GM23338 (cell line): ENCODE results near the gene EXOSC1. TPM values are rescaled to one million over a fixed set of nuclear protein-coding genes. Genes with fewer than 3 reads are reported as not detected.

Experiments
- ATAC-seq: fragments of 200-7000 bp; cut with Tn5 transposase; 3 replicates; pipeline ENCODE4 v1.9.1; 2020
- DNase-seq: peaks from one replicate; pipeline ENCODE4 v3.0.0-alpha.2; 2015; ENCODE audit warnings: low spot score
- H2AFZ ChIP-seq: fragments of 200-600 bp; sonication (generic); 2 replicates; pipeline ENCODE4 v1.8.0; 2016; ENCODE audit warnings: antibody characterized with exemption, mild to moderate bottlenecking, moderate library complexity
- H3F3A ChIP-seq: fragments of 200-600 bp; sonication (generic); replicated peaks from 2 replicates; pipeline ENCODE4 v1.8.0; 2017; ENCODE audit warnings: antibody characterized with exemption, mixed run types, low read depth
- H3K27ac ChIP-seq: fragments of 200-600 bp; sonication (generic); 2 replicates; pipeline ENCODE4 v1.6.1; 2016; ENCODE audit warnings: low read depth
- H3K27me3 ChIP-seq: fragments of 200-600 bp; sonication (generic); 2 replicates; pipeline ENCODE4 v1.8.0; 2016; ENCODE audit warnings: mild to moderate bottlenecking, mixed run types, moderate library complexity; ENCODE audit not compliant: insufficient read depth
- H3K36me3 ChIP-seq: fragments of 200-600 bp; sonication (generic); 2 replicates; pipeline ENCODE4 v1.8.0; 2016; ENCODE audit warnings: mild to moderate bottlenecking; ENCODE audit not compliant: insufficient read depth
- H3K4me1 ChIP-seq: fragments of 200-600 bp; sonication (generic); 2 replicates; pipeline ENCODE4 v1.8.0; 2016; ENCODE audit warnings: mild to moderate bottlenecking, moderate library complexity; ENCODE audit not compliant: insufficient read depth
- H3K4me2 ChIP-seq: fragments of 200-600 bp; sonication (generic); 2 replicates; pipeline ENCODE4 v1.7.1; 2017; ENCODE audit warnings: mixed run types
- H3K4me3 ChIP-seq: fragments of 200-600 bp; sonication (generic); 2 replicates; pipeline ENCODE4 v1.6.1; 2016; ENCODE audit warnings: mixed run types
- H3K79me2 ChIP-seq: fragments of 200-600 bp; sonication (generic); replicated peaks from 2 replicates; pipeline ENCODE4 v1.8.0; 2017; ENCODE audit warnings: mild to moderate bottlenecking; ENCODE audit not compliant: insufficient read depth
- H3K9me2 ChIP-seq: fragments of 200-600 bp; sonication (generic); 2 replicates; pipeline ENCODE4 v1.8.0; 2017; ENCODE audit not compliant: insufficient read depth
- H4K20me1 ChIP-seq: fragments of 200-600 bp; sonication (generic); replicated peaks from 2 replicates; pipeline ENCODE4 v1.8.0; 2017; ENCODE audit warnings: mild to moderate bottlenecking; ENCODE audit not compliant: insufficient read depth
- H3K27ac Mint-ChIP-seq: 2 replicates; pipeline ENCODE4 v1.8.0; 2020; ENCODE audit warnings: inconsistent platforms, mild to moderate bottlenecking, moderate library complexity, mixed read lengths
- H3K27me3 Mint-ChIP-seq: 3 replicates; pipeline ENCODE4 v1.8.0; 2022; ENCODE audit warnings: low read depth, mild to moderate bottlenecking, moderate library complexity, mixed read lengths, inconsistent platforms; ENCODE audit not compliant: insufficient read depth, poor library complexity
- H3K36me3 Mint-ChIP-seq: 3 replicates; pipeline ENCODE4 v1.8.0; 2021; ENCODE audit warnings: low read depth, mild to moderate bottlenecking, inconsistent platforms, moderate library complexity, mixed read lengths
- H3K4me1 Mint-ChIP-seq: 3 replicates; pipeline ENCODE4 v1.8.0; 2020; ENCODE audit warnings: mild to moderate bottlenecking, inconsistent platforms, mixed read lengths
- H3K4me3 Mint-ChIP-seq: 3 replicates; pipeline ENCODE4 v1.8.0; 2021; ENCODE audit warnings: moderate library complexity, mild to moderate bottlenecking, inconsistent platforms, mixed read lengths
- H3K9me3 Mint-ChIP-seq: 3 replicates; pipeline ENCODE4 v1.8.0; 2020; ENCODE audit warnings: moderate library complexity, mild to moderate bottlenecking, inconsistent platforms, mixed read lengths
- CREB1 ChIP-seq: fragments of 250-450 bp; sonication (Bioruptor Pico); IDR thresholded peaks from 2 replicates; pipeline ENCODE4 v1.5.0; 2020; ENCODE audit warnings: low read depth, mild to moderate bottlenecking, moderate library complexity
- CTCF ChIP-seq, 2 experiments: fragments of 200-600 bp in 1 of 2; sonication (generic) in 1 of 2; conservative IDR thresholded peaks; 2 replicates each; pipeline versions ENCODE4 v1.5.1 to v1.6.1; 2016 to 2017; ENCODE audit warnings: antibody characterized with exemption in 2 of 2, low read depth in 2 of 2, mild to moderate bottlenecking in 2 of 2, moderate library complexity in 1 of 2
- ETS1 ChIP-seq: IDR thresholded peaks from 2 replicates; pipeline ENCODE4 v1.6.1; 2016; ENCODE audit warnings: antibody characterized with exemption
- EZH2 ChIP-seq: fragments of 200-600 bp; sonication (generic); IDR thresholded peaks from one replicate; pipeline ENCODE4 v1.8.0; 2017; ENCODE audit warnings: antibody characterized with exemption, mild to moderate bottlenecking, low read depth; ENCODE audit not compliant: unreplicated experiment
- EZH2phosphoT487 ChIP-seq: fragments of 200-600 bp; sonication (generic); IDR thresholded peaks from one replicate; pipeline ENCODE4 v1.8.1; 2018; ENCODE audit warnings: antibody characterized with exemption; ENCODE audit not compliant: unreplicated experiment
- JUNB ChIP-seq: IDR thresholded peaks from one replicate; pipeline ENCODE4 v1.6.1; 2016; ENCODE audit warnings: antibody characterized with exemption; ENCODE audit not compliant: unreplicated experiment
- NANOG ChIP-seq: IDR thresholded peaks from 2 replicates; pipeline ENCODE4 v1.6.1; 2016; ENCODE audit warnings: antibody characterized with exemption, borderline replicate concordance
- POLR2AphosphoS5 ChIP-seq: IDR thresholded peaks from 2 replicates; pipeline ENCODE4 v1.6.1; 2016; ENCODE audit warnings: antibody characterized with exemption, low read depth
- STAT1 ChIP-seq: IDR thresholded peaks from one replicate; pipeline ENCODE4 v1.6.1; 2016; ENCODE audit warnings: antibody characterized with exemption; ENCODE audit not compliant: unreplicated experiment
- ZNF114 ChIP-seq: fragments of 250-450 bp; sonication (Bioruptor Pico); IDR thresholded peaks from 2 replicates; pipeline ENCODE4 v1.5.0; 2020; ENCODE audit warnings: mild to moderate bottlenecking, moderate library complexity
- ZNF331 ChIP-seq: fragments of 250-450 bp; sonication (Bioruptor Pico); IDR thresholded peaks from 2 replicates; pipeline ENCODE4 v1.5.0; 2020; ENCODE audit warnings: low read depth, mild to moderate bottlenecking, moderate library complexity
- polyA plus RNA-seq: library from polyadenylated mRNA; unstranded; fragments of >200 nt; fragmentation: Nextera tagmentation; extraction: Ambion mirVana; gene quantifications from 2 replicates; pipeline ENCODE4 v1.2.1, GENCODE V29; 2016
- total RNA-seq: library from RNA; depleted of rRNA; stranded (reverse); fragments of >200 nt; shearing (Covaris generic); gene quantifications from 2 replicates; pipeline ENCODE4 v1.2.3, GENCODE V29; 2014
- TF ChIP-seq, protein P1 (sequence below): IDR thresholded peaks from one replicate; pipeline ENCODE4 v1.6.1; 2018; ENCODE audit warnings: antibody characterized with exemption; ENCODE audit not compliant: unreplicated experiment
- TF ChIP-seq, protein P2 (sequence below): fragments of 250-450 bp; sonication (Bioruptor Pico); IDR thresholded peaks from 2 replicates; pipeline ENCODE4 v1.5.0; 2020; ENCODE audit warnings: mild to moderate bottlenecking, moderate library complexity

EXOSC1 gene
- total and polyA plus RNA-seq, 2 experiments from 2014 or later = 63.6 to 131 TPM

DNA sequence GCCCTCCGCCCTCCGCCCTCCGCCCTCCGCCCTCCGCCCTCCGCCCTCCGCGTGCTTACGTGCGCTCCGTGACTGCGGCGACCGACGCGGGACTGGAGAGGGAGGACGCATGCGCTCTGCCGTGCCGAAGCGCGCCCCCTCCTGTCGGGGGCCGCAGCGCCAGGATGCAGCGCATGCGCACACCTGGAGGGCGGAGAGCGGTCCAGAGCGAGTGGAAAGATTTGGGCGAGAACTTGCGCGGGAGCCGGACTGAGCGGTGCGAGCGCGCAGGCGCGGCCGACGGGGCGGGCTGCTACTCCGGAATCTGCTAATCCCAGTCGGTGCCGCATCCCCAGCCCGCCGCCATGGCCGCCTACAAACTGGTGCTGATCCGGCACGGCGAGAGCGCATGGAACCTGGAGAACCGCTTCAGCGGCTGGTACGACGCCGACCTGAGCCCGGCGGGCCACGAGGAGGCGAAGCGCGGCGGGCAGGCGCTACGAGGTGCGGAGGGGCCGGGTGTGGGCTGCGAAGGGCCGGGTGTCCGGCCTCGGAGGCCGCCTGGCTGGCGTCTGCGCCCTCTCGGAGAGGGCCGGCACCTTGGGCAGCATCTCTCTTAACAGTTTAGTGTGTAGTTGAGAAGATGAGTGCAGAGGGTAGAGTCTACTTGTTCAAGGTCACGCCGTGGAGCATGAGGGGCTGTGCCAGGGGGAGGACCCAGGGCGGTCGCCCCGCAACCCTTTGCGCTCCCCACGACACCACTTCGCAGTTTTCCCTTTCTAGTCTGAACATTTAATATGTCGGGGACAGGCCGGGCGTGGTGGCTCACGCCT is 19.6 kb downstream of the EXOSC1 start, which contains the start of gene PGAM1:
Gene PGAM1 (plus strand): TSS at position 228 of the 812 bp plus-strand sequence. CDS start 117 bp downstream, at position 345.
- H3K79me2 ChIP-seq = peaks cover 51% of the 10 kb centered on the region
- ATAC-seq (peak; percentile 76), DNase-seq (peak; percentile 95)
- peak within 1 kb of the TSS; percentile 93 for H3K4me3 Mint-ChIP-seq
- no peaks in the 10 kb centered on the region for H3K9me2 ChIP-seq
- peaks cover 25% of the 10 kb centered on the region for H4K20me1 ChIP-seq
- H3K4me2 ChIP-seq = peak within 1 kb of the TSS; percentile 94
- H3K27ac ChIP-seq = peak within 1 kb of the TSS; percentile 97
- peaks cover 12% of the 10 kb centered on the region for H3K4me1 Mint-ChIP-seq
- peaks cover 24% of the 10 kb centered on the region for H3K27me3 Mint-ChIP-seq
- H3K4me3 ChIP-seq = peak within 1 kb of the TSS; percentile 99
- H3F3A ChIP-seq = peaks cover 37% of the 10 kb centered on the region
- H3K4me1 ChIP-seq = peaks cover 10% of the 10 kb centered on the region
- peaks cover 26% of the 10 kb centered on the region for H3K36me3 ChIP-seq
- H3K27ac Mint-ChIP-seq = peak within 1 kb of the TSS; percentile 97
- H2AFZ ChIP-seq = peak within 1 kb of the TSS; percentile 80; the same call in 1 of the 2 replicates
- H3K36me3 Mint-ChIP-seq = peaks cover 43% of the 10 kb centered on the region
- TF ChIP-seq NANOG (no peak), ZNF114 (CRISPR knock-in tag) (no peak), ETS1 (no peak), EZH2phosphoT487 (no peak), JUNB (no peak), CTCF (conservative IDR thresholded peaks at IDR 0.05; ENCODE audit: low read depth in 2 of 2) (peak; percentile 34 to 91; a peak in 3 of 4 replicates), EZH2 (no peak), CREB1 (CRISPR knock-in tag) (peak; percentile 51; the same call in 1 of the 2 replicates), ZNF331 (CRISPR knock-in tag) (no peak), STAT1 (no peak), POLR2AphosphoS5 (peak; percentile 51; the same call in 1 of the 2 replicates)
- TF ChIP-seq, protein P1, sequence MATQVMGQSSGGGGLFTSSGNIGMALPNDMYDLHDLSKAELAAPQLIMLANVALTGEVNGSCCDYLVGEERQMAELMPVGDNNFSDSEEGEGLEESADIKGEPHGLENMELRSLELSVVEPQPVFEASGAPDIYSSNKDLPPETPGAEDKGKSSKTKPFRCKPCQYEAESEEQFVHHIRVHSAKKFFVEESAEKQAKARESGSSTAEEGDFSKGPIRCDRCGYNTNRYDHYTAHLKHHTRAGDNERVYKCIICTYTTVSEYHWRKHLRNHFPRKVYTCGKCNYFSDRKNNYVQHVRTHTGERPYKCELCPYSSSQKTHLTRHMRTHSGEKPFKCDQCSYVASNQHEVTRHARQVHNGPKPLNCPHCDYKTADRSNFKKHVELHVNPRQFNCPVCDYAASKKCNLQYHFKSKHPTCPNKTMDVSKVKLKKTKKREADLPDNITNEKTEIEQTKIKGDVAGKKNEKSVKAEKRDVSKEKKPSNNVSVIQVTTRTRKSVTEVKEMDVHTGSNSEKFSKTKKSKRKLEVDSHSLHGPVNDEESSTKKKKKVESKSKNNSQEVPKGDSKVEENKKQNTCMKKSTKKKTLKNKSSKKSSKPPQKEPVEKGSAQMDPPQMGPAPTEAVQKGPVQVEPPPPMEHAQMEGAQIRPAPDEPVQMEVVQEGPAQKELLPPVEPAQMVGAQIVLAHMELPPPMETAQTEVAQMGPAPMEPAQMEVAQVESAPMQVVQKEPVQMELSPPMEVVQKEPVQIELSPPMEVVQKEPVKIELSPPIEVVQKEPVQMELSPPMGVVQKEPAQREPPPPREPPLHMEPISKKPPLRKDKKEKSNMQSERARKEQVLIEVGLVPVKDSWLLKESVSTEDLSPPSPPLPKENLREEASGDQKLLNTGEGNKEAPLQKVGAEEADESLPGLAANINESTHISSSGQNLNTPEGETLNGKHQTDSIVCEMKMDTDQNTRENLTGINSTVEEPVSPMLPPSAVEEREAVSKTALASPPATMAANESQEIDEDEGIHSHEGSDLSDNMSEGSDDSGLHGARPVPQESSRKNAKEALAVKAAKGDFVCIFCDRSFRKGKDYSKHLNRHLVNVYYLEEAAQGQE = no peak
- TF ChIP-seq, protein P2, sequence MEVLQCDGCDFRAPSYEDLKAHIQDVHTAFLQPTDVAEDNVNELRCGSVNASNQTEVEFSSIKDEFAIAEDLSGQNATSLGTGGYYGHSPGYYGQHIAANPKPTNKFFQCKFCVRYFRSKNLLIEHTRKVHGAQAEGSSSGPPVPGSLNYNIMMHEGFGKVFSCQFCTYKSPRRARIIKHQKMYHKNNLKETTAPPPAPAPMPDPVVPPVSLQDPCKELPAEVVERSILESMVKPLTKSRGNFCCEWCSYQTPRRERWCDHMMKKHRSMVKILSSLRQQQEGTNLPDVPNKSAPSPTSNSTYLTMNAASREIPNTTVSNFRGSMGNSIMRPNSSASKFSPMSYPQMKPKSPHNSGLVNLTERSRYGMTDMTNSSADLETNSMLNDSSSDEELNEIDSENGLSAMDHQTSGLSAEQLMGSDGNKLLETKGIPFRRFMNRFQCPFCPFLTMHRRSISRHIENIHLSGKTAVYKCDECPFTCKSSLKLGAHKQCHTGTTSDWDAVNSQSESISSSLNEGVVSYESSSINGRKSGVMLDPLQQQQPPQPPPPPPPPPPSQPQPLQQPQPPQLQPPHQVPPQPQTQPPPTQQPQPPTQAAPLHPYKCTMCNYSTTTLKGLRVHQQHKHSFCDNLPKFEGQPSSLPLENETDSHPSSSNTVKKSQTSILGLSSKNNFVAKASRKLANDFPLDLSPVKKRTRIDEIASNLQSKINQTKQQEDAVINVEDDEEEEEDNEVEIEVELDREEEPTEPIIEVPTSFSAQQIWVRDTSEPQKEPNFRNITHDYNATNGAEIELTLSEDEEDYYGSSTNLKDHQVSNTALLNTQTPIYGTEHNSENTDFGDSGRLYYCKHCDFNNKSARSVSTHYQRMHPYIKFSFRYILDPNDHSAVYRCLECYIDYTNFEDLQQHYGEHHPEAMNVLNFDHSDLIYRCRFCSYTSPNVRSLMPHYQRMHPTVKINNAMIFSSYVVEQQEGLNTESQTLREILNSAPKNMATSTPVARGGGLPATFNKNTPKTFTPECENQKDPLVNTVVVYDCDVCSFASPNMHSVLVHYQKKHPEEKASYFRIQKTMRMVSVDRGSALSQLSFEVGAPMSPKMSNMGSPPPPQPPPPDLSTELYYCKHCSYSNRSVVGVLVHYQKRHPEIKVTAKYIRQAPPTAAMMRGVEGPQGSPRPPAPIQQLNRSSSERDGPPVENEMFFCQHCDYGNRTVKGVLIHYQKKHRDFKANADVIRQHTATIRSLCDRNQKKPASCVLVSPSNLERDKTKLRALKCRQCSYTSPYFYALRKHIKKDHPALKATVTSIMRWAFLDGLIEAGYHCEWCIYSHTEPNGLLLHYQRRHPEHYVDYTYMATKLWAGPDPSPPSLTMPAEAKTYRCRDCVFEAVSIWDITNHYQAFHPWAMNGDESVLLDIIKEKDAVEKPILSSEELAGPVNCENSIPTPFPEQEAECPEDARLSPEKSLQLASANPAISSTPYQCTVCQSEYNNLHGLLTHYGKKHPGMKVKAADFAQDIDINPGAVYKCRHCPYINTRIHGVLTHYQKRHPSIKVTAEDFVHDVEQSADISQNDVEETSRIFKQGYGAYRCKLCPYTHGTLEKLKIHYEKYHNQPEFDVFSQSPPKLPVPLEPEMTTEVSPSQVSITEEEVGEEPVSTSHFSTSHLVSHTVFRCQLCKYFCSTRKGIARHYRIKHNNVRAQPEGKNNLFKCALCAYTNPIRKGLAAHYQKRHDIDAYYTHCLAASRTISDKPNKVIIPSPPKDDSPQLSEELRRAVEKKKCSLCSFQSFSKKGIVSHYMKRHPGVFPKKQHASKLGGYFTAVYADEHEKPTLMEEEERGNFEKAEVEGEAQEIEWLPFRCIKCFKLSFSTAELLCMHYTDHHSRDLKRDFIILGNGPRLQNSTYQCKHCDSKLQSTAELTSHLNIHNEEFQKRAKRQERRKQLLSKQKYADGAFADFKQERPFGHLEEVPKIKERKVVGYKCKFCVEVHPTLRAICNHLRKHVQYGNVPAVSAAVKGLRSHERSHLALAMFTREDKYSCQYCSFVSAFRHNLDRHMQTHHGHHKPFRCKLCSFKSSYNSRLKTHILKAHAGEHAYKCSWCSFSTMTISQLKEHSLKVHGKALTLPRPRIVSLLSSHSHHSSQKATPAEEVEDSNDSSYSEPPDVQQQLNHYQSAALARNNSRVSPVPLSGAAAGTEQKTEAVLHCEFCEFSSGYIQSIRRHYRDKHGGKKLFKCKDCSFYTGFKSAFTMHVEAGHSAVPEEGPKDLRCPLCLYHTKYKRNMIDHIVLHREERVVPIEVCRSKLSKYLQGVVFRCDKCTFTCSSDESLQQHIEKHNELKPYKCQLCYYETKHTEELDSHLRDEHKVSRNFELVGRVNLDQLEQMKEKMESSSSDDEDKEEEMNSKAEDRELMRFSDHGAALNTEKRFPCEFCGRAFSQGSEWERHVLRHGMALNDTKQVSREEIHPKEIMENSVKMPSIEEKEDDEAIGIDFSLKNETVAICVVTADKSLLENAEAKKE (CRISPR knock-in tag) = no peak
- no peaks in the 10 kb centered on the region; the same call in 2 of the 3 replicates for H3K9me3 Mint-ChIP-seq
- no peaks in the 10 kb centered on the region for H3K27me3 ChIP-seq
